IMR-90 (cell line): ENCODE data around the gene SLC38A1. TPM values are rescaled to one million over a fixed set of nuclear protein-coding genes. Genes with fewer than 3 reads are reported as not detected.

Experiments
- ATAC-seq: fragments of 200-7000 bp; cut with Tn5 transposase; 2 replicates; pipeline ENCODE4 v1.9.1; 2020; ENCODE audit warnings: low read depth, mild to moderate bottlenecking, moderate library complexity
- BruUV-seq: library from RNA; stranded (reverse); fragments of 400-500 nt; replicated peaks from 2 replicates; lab custom pipeline; 2021; lab: Mats Ljungman, UMichigan
- CTCF ChIA-PET: fragments of 300-600 bp; formaldehyde crosslinking; extraction: SDS; loops from one replicate; lab custom pipeline; 2021; ENCODE audit warnings: antibody characterized with exemption; lab: Yijun Ruan, JAX
- POLR2A ChIA-PET: fragments of 300-600 bp; sonication (Branson Sonifier 250); formaldehyde crosslinking; loops from one replicate; lab custom pipeline; 2022; ENCODE audit warnings: antibody characterized with exemption; ENCODE audit not compliant: unreplicated experiment; lab: Charles Lee
- DNase-seq: peaks from one replicate; pipeline ENCODE4 v3.0.0; 2013
- H2AFZ ChIP-seq: replicated peaks from 2 replicates; pipeline ENCODE3; 2013; ENCODE audit warnings: low read length, mild to moderate bottlenecking; ENCODE audit not compliant: poor library complexity
- H2AK5ac ChIP-seq: 2 replicates; pipeline ENCODE4 v1.6.1; 2013; ENCODE audit warnings: low read depth, low read length, inconsistent platforms
- H2AK9ac ChIP-seq: replicated peaks from 2 replicates; pipeline ENCODE3; 2013; ENCODE audit warnings: mild to moderate bottlenecking, low read depth, low read length, moderate library complexity; ENCODE audit not compliant: poor library complexity
- H2BK120ac ChIP-seq: 2 replicates; pipeline ENCODE4 v1.6.1; 2013; ENCODE audit warnings: low read depth, low read length, inconsistent platforms
- H2BK15ac ChIP-seq: 3 replicates; pipeline ENCODE4 v1.6.1; 2013; ENCODE audit warnings: low read depth, low read length, inconsistent platforms
- H2BK20ac ChIP-seq: 2 replicates; pipeline ENCODE4 v1.6.1; 2013; ENCODE audit warnings: low read depth, mild to moderate bottlenecking, inconsistent platforms, low read length, moderate library complexity
- H2BK5ac ChIP-seq: 2 replicates; pipeline ENCODE4 v1.6.1; 2013; ENCODE audit warnings: mild to moderate bottlenecking, low read depth, low read length, inconsistent platforms; ENCODE audit not compliant: poor library complexity, severe bottlenecking
- H3K14ac ChIP-seq: replicated peaks from 2 replicates; pipeline ENCODE4 v1.6.1; 2013; ENCODE audit warnings: low read depth, low read length, inconsistent platforms
- H3K18ac ChIP-seq: 2 replicates; pipeline ENCODE4 v1.6.1; 2013; ENCODE audit warnings: low read depth, low read length, control low read depth
- H3K23ac ChIP-seq: 2 replicates; pipeline ENCODE4 v1.6.1; 2013; ENCODE audit warnings: low read depth, low read length, inconsistent platforms
- H3K27ac ChIP-seq: 2 replicates; pipeline ENCODE4 v1.5.1; 2013; ENCODE audit warnings: mild to moderate bottlenecking, control low read depth, low read length; ENCODE audit not compliant: insufficient read depth
- H3K27me3 ChIP-seq: 2 replicates; pipeline ENCODE4 v1.6.1; 2013; ENCODE audit warnings: low read length; ENCODE audit not compliant: control insufficient read depth, insufficient read depth
- H3K36me3 ChIP-seq: 2 replicates; pipeline ENCODE4 v1.6.1; 2013; ENCODE audit warnings: low read length, mixed read lengths; ENCODE audit not compliant: control insufficient read depth, insufficient read depth
- H3K4ac ChIP-seq: 2 replicates; pipeline ENCODE4 v1.6.1; 2013; ENCODE audit warnings: low read depth, low read length, inconsistent platforms
- H3K4me1 ChIP-seq: 2 replicates; pipeline ENCODE4 v1.6.1; 2013; ENCODE audit warnings: low read length, mixed read lengths; ENCODE audit not compliant: control insufficient read depth, insufficient read depth
- H3K4me2 ChIP-seq: 2 replicates; pipeline ENCODE4 v1.6.1; 2013; ENCODE audit warnings: low read depth, mild to moderate bottlenecking, control low read depth, low read length, moderate library complexity
- H3K4me3 ChIP-seq: 2 replicates; pipeline ENCODE4 v1.5.1; 2013; ENCODE audit warnings: low read depth, mild to moderate bottlenecking, control low read depth, low read length, moderate library complexity; ENCODE audit not compliant: insufficient read depth
- H3K56ac ChIP-seq: 2 replicates; pipeline ENCODE4 v1.6.1; 2013; ENCODE audit warnings: low read length, inconsistent platforms; ENCODE audit not compliant: insufficient read depth; ENCODE audit errors: extremely low read depth
- H3K79me1 ChIP-seq, 2 experiments: 2 replicates each; pipeline ENCODE4 v1.6.1; 2013; ENCODE audit warnings: low read length in 2 of 2, inconsistent platforms in 1 of 2, low read depth in 1 of 2
- H3K9ac ChIP-seq: 2 replicates; pipeline ENCODE4 v1.6.1; 2013; ENCODE audit warnings: low read depth, low read length, control low read depth
- H3K9me1 ChIP-seq: 2 replicates; pipeline ENCODE4 v1.6.1; 2013; ENCODE audit warnings: low read length, inconsistent platforms; ENCODE audit not compliant: insufficient read depth
- H3K9me3 ChIP-seq: 2 replicates; pipeline ENCODE4 v1.6.1; 2013; ENCODE audit warnings: low read length; ENCODE audit not compliant: control insufficient read depth, insufficient read depth
- H4K20me1 ChIP-seq: 2 replicates; pipeline ENCODE4 v1.6.1; 2013; ENCODE audit warnings: low read length, inconsistent platforms; ENCODE audit not compliant: insufficient read depth
- H4K5ac ChIP-seq: 2 replicates; pipeline ENCODE4 v1.6.1; 2013; ENCODE audit warnings: mild to moderate bottlenecking, low read depth, low read length, control low read depth
- H4K8ac ChIP-seq, 2 experiments: 2 replicates each; pipeline ENCODE4 v1.6.1; 2013; ENCODE audit warnings: low read depth in 2 of 2, low read length in 2 of 2, control low read depth in 1 of 2, inconsistent platforms in 1 of 2
- H4K91ac ChIP-seq: 2 replicates; pipeline ENCODE4 v1.6.1; 2013; ENCODE audit warnings: low read depth, low read length, inconsistent platforms; ENCODE audit not compliant: insufficient read depth
- CHD1 ChIP-seq: IDR thresholded peaks from 2 replicates; pipeline ENCODE4 v1.6.1; 2012; ENCODE audit warnings: low read depth, low read length, improper control_type of control experiment
- FOS ChIP-seq: fragments of 150-350 bp; IDR thresholded peaks from 2 replicates; pipeline ENCODE4 v1.6.1; 2016; ENCODE audit warnings: low read depth, low read length
- MAZ ChIP-seq: IDR thresholded peaks from 2 replicates; pipeline ENCODE4 v1.6.1; 2012; ENCODE audit warnings: low read depth, mild to moderate bottlenecking, low read length, improper control_type of control experiment, moderate library complexity, borderline replicate concordance
- NFE2L2 ChIP-seq: fragments of 150-350 bp; IDR thresholded peaks from 2 replicates; pipeline ENCODE4 v1.6.1; 2016; ENCODE audit warnings: low read depth, mild to moderate bottlenecking, low read length
- RCOR1 ChIP-seq: IDR thresholded peaks from 2 replicates; pipeline ENCODE4 v1.6.1; 2012; ENCODE audit warnings: mild to moderate bottlenecking, low read length, improper control_type of control experiment; ENCODE audit not compliant: insufficient replicate concordance
- WGBS, 2 experiments: methylation state at CpG; one replicate each; pipeline versions ENCODE4 v1.1.5 to v1.1.7; 2013; ENCODE audit warnings: missing lambda C conversion rate in 2 of 2; ENCODE audit not compliant: insufficient read length in 1 of 2; ENCODE audit errors: extremely low coverage in 2 of 2; 5-methylcytosine and 5-hydroxymethylcytosine counted together
- dilution Hi-C: fragments of 300-500 bp; cut with HindIII; formaldehyde crosslinking; loops from one replicate; pipeline ENCODE4 v1.14.3; 2018; ENCODE audit warnings: low sequenced_read_pairs; ENCODE audit not compliant: unreplicated experiment
- in situ Hi-C: fragments of 300-500 bp; cut with MboI; formaldehyde crosslinking; loops from 3 replicates; pipeline ENCODE4 v1.14.3; 2019; ENCODE audit warnings: low sequenced_read_pairs, inconsistent platforms, mixed read lengths
- intact Hi-C: fragments of 100-400 bp; cut with micrococcal nuclease; formaldehyde crosslinking; loops from 2 replicates; pipeline ENCODE4 v1.10.0; 2022
- polyA plus RNA-seq, 3 experiments: library from polyadenylated mRNA; depleted of rRNA; stranded (reverse); fragments of >200 nt; gene quantifications; 2 replicates each; pipeline ENCODE4 v1.2.3, GENCODE V29; 2012; ENCODE audit warnings: low replicate concordance in 1 of 3
- total RNA-seq: library from RNA; depleted of rRNA; stranded (reverse); fragments of >200 nt; gene quantifications from 2 replicates; pipeline ENCODE4 v1.2.3, GENCODE V29; 2012
- TF ChIP-seq, protein P1 (sequence below): conservative IDR thresholded peaks from 2 replicates; pipeline ENCODE4 v1.5.1; 2012; ENCODE audit warnings: mild to moderate bottlenecking, low read depth, low read length, improper control_type of control experiment
- TF ChIP-seq, protein P2 (sequence below): fragments of 150-350 bp; IDR thresholded peaks from 2 replicates; pipeline ENCODE4 v1.6.1; 2017; ENCODE audit warnings: mild to moderate bottlenecking, antibody characterized with exemption, low read length, low read depth
- TF ChIP-seq, protein P3 (sequence below): fragments of 150-350 bp; IDR thresholded peaks from 2 replicates; pipeline ENCODE4 v1.6.1; 2016; ENCODE audit warnings: low read depth, mild to moderate bottlenecking, low read length, moderate library complexity, borderline replicate concordance

The SLC38A1 gene
- total and polyA plus RNA-seq, 2 of the 4 experiments (the other 2 are of a cell fraction) = 22.8 to 61.5 TPM

DNA sequence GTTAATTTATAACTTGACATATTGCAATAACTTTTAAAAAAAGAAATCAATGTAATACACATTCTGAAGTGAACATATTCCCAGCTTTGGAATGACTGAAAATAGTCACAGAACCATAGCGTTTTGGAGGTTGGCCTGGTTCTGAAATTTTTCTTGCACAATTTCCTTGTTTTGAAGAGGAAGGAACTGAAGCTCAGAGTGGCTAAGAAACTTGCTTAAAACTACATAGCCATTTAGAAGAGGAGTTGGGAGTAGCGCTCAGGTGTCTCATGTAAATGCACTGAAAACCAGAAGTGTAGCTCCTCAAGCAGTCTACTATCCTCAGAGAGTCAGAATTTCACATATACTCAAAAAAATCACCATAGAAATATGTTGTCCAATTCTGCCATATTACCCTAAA lies 41.2 kb downstream of the SLC38A1 start:
- no peaks in the 10 kb centered on the region for H3K27me3 ChIP-seq
- peaks cover 33 to 60% of the 10 kb centered on the region in 2 experiments for H3K79me1 ChIP-seq
- no peak overlapping the region for H3K14ac ChIP-seq
- TF ChIP-seq, protein P1, sequence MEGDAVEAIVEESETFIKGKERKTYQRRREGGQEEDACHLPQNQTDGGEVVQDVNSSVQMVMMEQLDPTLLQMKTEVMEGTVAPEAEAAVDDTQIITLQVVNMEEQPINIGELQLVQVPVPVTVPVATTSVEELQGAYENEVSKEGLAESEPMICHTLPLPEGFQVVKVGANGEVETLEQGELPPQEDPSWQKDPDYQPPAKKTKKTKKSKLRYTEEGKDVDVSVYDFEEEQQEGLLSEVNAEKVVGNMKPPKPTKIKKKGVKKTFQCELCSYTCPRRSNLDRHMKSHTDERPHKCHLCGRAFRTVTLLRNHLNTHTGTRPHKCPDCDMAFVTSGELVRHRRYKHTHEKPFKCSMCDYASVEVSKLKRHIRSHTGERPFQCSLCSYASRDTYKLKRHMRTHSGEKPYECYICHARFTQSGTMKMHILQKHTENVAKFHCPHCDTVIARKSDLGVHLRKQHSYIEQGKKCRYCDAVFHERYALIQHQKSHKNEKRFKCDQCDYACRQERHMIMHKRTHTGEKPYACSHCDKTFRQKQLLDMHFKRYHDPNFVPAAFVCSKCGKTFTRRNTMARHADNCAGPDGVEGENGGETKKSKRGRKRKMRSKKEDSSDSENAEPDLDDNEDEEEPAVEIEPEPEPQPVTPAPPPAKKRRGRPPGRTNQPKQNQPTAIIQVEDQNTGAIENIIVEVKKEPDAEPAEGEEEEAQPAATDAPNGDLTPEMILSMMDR = no peak
- TF ChIP-seq, protein P2, sequence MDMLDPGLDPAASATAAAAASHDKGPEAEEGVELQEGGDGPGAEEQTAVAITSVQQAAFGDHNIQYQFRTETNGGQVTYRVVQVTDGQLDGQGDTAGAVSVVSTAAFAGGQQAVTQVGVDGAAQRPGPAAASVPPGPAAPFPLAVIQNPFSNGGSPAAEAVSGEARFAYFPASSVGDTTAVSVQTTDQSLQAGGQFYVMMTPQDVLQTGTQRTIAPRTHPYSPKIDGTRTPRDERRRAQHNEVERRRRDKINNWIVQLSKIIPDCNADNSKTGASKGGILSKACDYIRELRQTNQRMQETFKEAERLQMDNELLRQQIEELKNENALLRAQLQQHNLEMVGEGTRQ = no peak
- TF ChIP-seq CHD1 (no peak), MAZ (no peak), FOS (no peak), NFE2L2 (no peak), RCOR1 (no peak)
- TF ChIP-seq, protein P3, sequence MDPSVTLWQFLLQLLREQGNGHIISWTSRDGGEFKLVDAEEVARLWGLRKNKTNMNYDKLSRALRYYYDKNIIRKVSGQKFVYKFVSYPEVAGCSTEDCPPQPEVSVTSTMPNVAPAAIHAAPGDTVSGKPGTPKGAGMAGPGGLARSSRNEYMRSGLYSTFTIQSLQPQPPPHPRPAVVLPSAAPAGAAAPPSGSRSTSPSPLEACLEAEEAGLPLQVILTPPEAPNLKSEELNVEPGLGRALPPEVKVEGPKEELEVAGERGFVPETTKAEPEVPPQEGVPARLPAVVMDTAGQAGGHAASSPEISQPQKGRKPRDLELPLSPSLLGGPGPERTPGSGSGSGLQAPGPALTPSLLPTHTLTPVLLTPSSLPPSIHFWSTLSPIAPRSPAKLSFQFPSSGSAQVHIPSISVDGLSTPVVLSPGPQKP = no peak
- H2BK120ac ChIP-seq = no peak overlapping the region
- no peak overlapping the region for H2AK9ac ChIP-seq
- ATAC-seq (no peak), DNase-seq (no peak)
- no peaks in the 10 kb centered on the region for H3K4me1 ChIP-seq
- H2AFZ ChIP-seq = no peak overlapping the region
- no peak overlapping the region for H4K5ac ChIP-seq
- no peak overlapping the region for H3K23ac ChIP-seq
- no peak overlapping the region for H2BK5ac ChIP-seq
- in situ Hi-C loops = no loop called here
- no peak overlapping the region for H3K9ac ChIP-seq
- WGBS, 2 experiments = 80% methylated on average over 1 of the region's 2 CpGs; no CpG with 5 or more reads in 1 of the 2 experiments
- dilution Hi-C loops = no loop called here
- intact Hi-C loops = no loop called here
- H3K9me1 ChIP-seq = peaks cover 8% of the 10 kb centered on the region
- no peak overlapping the region for H2BK15ac ChIP-seq
- H2AK5ac ChIP-seq = no peak overlapping the region
- H3K9me3 ChIP-seq = no peaks in the 10 kb centered on the region
- H3K4me3 ChIP-seq = no peak overlapping the region
- CTCF ChIA-PET = interaction anchor here (0.6 kb wide), 2 partner anchors 12 to 848 kb away, joined by 3 to 8 read pairs; no protein-coding TSS in a partner anchor
- no peak overlapping the region for H3K27ac ChIP-seq
- peaks cover 21% of the 10 kb centered on the region; the same call in 1 of the 2 replicates for H4K20me1 ChIP-seq
- H3K4ac ChIP-seq = no peak overlapping the region
- no peak overlapping the region for H3K18ac ChIP-seq
- H4K8ac ChIP-seq = no peak overlapping the region
- POLR2A ChIA-PET = no interaction called here
- BruUV-seq = no TSS peak
- H3K36me3 ChIP-seq = peaks cover 19% of the 10 kb centered on the region
- no peak overlapping the region for H2BK20ac ChIP-seq
- no peak overlapping the region for H4K91ac ChIP-seq
- H3K4me2 ChIP-seq = no peak overlapping the region
- no peak overlapping the region for H3K56ac ChIP-seq
